ENCODE data around the gene PRKG1. TPM values are rescaled to one million over a fixed set of nuclear protein-coding genes. Genes with fewer than 3 reads are reported as not detected.
"Not testable (repeated sequence)": the region's sequence is repeated elsewhere in the genome, so short reads cannot be mapped to it uniquely, and the experiment has no call there.

PRKG1 gene
- total RNA-seq, 1 experiment from 2014 or later = 0.21 TPM

DNA sequence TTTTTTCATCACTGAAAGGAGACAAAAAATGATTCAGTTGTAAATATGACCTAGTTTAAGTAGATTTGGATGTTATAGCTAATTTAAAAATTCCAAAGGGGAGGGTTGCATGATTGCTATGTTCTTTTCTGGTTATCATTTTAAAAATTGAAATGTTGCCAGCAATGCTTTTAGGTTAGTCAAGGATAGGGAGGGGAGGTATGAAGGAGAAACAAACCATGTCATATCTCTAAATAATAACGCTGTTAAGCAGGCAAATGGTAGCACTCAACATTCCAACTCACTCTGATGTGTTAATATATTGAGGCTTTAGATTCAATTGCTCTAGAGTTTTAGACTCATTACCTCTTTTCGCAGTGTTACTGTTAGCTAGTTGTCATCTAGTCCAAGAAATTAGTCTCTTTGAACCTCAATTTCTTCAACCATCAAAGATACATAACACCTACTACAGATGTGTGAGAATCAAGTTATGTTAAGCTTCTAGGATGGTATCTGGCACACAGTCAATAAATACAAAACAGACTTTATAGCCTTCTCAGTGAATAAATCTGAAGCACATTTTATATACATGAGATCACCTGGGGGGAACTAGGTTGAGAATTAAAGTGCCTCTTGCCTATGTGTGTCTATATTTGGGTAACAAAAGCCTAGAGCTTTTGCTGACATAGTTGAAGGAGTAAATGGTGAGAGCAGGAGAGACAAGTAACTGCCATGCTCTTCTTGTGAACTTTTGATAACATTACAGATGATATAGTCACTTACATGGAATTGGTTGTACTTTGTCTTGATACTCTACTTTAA is 500.2 kb downstream of the PRKG1 start:
- no TSS peak for BruUV-seq (replicated peaks)
- Mint-ChIP-seq H3K4me1 (ENCODE audit: low read depth, unreplicated experiment) (no peaks in the 10 kb centered on the region), H3K4me3 (ENCODE audit: low read depth, unreplicated experiment) (no peak overlapping the region), H3K27me3 (ENCODE audit: unreplicated experiment) (no peaks in the 10 kb centered on the region), H3K36me3 (ENCODE audit: insufficient read depth, unreplicated experiment) (no peaks in the 10 kb centered on the region), H3K9me3 (ENCODE audit: low read depth, unreplicated experiment) (no peaks in the 10 kb centered on the region), H3K27ac (ENCODE audit: unreplicated experiment) (no peak overlapping the region)
- DNase-seq = no peak
- intact Hi-C loops (cut with micrococcal nuclease; ENCODE audit: unreplicated experiment) = no loop called here
- TF ChIP-seq, protein P1, sequence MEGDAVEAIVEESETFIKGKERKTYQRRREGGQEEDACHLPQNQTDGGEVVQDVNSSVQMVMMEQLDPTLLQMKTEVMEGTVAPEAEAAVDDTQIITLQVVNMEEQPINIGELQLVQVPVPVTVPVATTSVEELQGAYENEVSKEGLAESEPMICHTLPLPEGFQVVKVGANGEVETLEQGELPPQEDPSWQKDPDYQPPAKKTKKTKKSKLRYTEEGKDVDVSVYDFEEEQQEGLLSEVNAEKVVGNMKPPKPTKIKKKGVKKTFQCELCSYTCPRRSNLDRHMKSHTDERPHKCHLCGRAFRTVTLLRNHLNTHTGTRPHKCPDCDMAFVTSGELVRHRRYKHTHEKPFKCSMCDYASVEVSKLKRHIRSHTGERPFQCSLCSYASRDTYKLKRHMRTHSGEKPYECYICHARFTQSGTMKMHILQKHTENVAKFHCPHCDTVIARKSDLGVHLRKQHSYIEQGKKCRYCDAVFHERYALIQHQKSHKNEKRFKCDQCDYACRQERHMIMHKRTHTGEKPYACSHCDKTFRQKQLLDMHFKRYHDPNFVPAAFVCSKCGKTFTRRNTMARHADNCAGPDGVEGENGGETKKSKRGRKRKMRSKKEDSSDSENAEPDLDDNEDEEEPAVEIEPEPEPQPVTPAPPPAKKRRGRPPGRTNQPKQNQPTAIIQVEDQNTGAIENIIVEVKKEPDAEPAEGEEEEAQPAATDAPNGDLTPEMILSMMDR (IDR thresholded peaks at IDR 0.05; ENCODE audit: unreplicated experiment) = no peak
- CTCF ChIA-PET = no interaction called here

DNA sequence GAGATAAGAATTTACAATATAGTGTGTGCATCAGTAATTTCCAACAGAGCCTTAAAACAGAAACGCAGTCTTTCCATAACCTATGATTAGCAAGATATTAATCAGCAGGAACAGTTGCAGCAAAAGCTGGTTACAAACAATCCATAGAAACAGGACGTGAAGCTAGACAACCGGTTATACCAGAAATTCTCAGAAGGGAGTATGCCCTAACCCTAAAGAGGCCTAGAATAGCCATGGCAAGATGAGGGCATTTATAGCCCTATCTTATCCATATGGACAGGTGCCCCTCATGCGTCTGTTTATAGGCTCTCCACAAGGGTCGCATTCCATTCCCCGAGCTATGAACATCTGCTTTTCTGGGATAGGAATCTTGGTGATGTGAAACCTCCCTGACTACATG is 506.9 kb downstream of the PRKG1 start:
- DNase-seq; H3K36me3 Mint-ChIP-seq (ENCODE audit: insufficient read depth, unreplicated experiment); H3K9me3 Mint-ChIP-seq (ENCODE audit: low read depth, unreplicated experiment); H3K27me3 Mint-ChIP-seq (ENCODE audit: unreplicated experiment); H3K27ac Mint-ChIP-seq (ENCODE audit: unreplicated experiment); intact Hi-C loops (cut with micrococcal nuclease; ENCODE audit: unreplicated experiment); CTCF ChIA-PET; H3K4me3 Mint-ChIP-seq (ENCODE audit: low read depth, unreplicated experiment); BruUV-seq (replicated peaks); H3K4me1 Mint-ChIP-seq (ENCODE audit: low read depth, unreplicated experiment): not testable (repeated sequence)

DNA sequence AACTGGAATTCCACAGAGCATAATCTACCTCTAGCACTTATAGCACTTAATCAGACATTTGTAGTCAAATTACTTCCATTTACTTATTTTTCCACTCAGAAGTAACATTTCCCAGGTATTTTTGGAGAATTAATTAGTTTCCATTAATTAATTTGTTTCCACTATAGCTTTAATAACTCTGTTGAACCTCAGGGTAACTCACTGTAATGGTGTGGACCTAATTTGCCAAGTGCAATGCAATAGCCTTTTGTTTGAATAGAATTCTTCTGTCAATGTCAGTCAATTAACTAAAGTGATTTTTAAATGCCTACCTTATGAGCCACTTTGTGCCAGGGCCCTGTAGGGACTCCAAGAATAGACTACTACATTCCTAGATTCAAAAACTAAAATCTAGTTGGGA is 509.7 kb downstream of the PRKG1 start:
- BruUV-seq (replicated peaks) = no TSS peak
- no peaks in the 10 kb centered on the region for H3K9me3 Mint-ChIP-seq (ENCODE audit: low read depth, unreplicated experiment)
- DNase-seq = no peak
- no peak overlapping the region for H3K27ac Mint-ChIP-seq (ENCODE audit: unreplicated experiment)
- CTCF ChIA-PET = no interaction called here
- H3K4me3 Mint-ChIP-seq (ENCODE audit: low read depth, unreplicated experiment) = no peak overlapping the region
- H3K27me3 Mint-ChIP-seq (ENCODE audit: unreplicated experiment) = no peaks in the 10 kb centered on the region
- no peaks in the 10 kb centered on the region for H3K36me3 Mint-ChIP-seq (ENCODE audit: insufficient read depth, unreplicated experiment)
- TF ChIP-seq, protein P1 (IDR thresholded peaks at IDR 0.05; ENCODE audit: unreplicated experiment) = no peak
- intact Hi-C loops (cut with micrococcal nuclease; ENCODE audit: unreplicated experiment) = no loop called here
- H3K4me1 Mint-ChIP-seq (ENCODE audit: low read depth, unreplicated experiment) = no peaks in the 10 kb centered on the region

DNA sequence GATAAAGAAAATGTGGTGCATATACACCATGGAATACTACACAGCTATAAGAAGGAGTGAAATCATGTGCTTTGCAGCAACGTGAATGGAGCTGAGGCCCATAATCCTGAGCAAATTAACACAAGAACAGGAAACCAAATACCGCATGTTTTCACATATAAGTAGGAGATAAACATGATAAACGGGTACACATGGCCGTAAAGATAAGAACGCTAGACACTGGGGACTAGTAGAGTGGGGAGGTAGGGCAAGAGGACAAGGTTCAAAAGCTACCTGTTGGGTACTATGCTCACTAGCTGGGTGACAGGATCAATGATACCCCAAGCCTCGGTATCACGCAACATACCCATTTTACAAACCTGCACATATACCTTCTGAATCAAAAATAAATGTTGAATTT is 511.5 kb downstream of the PRKG1 start:
- no peaks in the 10 kb centered on the region for H3K4me1 Mint-ChIP-seq (ENCODE audit: low read depth, unreplicated experiment)
- no peaks in the 10 kb centered on the region for H3K36me3 Mint-ChIP-seq (ENCODE audit: insufficient read depth, unreplicated experiment)
- TF ChIP-seq, protein P1 (IDR thresholded peaks at IDR 0.05; ENCODE audit: unreplicated experiment) = no peak
- no peak overlapping the region for H3K4me3 Mint-ChIP-seq (ENCODE audit: low read depth, unreplicated experiment)
- no peak for DNase-seq
- H3K27ac Mint-ChIP-seq (ENCODE audit: unreplicated experiment) = no peak overlapping the region
- H3K9me3 Mint-ChIP-seq (ENCODE audit: low read depth, unreplicated experiment) = no peaks in the 10 kb centered on the region
- H3K27me3 Mint-ChIP-seq (ENCODE audit: unreplicated experiment) = no peaks in the 10 kb centered on the region
- CTCF ChIA-PET = no interaction called here
- intact Hi-C loops (cut with micrococcal nuclease; ENCODE audit: unreplicated experiment) = no loop called here
- no TSS peak for BruUV-seq (replicated peaks)

DNA sequence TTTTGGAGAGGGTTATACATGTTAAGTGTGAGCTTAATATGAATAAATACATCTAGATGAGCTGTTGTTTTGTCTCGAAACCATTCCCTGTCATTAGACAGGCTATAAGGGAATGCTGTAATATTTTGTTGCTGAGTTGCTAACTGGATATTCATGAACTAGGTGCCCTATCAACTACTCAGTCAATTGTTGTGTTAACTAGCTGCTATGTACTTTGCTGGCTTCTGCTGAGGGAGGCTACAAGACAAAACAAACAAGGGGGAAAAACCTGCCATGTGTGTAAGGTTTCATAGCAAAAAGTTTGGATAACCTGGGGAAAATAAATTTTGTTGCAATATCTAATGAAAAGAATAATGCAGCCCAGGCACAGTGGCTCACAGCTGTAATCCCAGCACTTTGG is 514.7 kb downstream of the PRKG1 start:
- Mint-ChIP-seq H3K36me3 (ENCODE audit: insufficient read depth, unreplicated experiment) (no peaks in the 10 kb centered on the region), H3K9me3 (ENCODE audit: low read depth, unreplicated experiment) (no peaks in the 10 kb centered on the region), H3K27ac (ENCODE audit: unreplicated experiment) (no peak overlapping the region), H3K4me3 (ENCODE audit: low read depth, unreplicated experiment) (no peak overlapping the region), H3K27me3 (ENCODE audit: unreplicated experiment) (no peaks in the 10 kb centered on the region), H3K4me1 (ENCODE audit: low read depth, unreplicated experiment) (no peaks in the 10 kb centered on the region)
- intact Hi-C loops (cut with micrococcal nuclease; ENCODE audit: unreplicated experiment) = no loop called here
- CTCF ChIA-PET = no interaction called here
- TF ChIP-seq, protein P1 (IDR thresholded peaks at IDR 0.05; ENCODE audit: unreplicated experiment) = no peak
- no peak for DNase-seq
- no TSS peak for BruUV-seq (replicated peaks)
